Measurements from ENCODE around the gene THAP10. TPM values are rescaled to one million over a fixed set of nuclear protein-coding genes. Genes with fewer than 3 reads are reported as not detected.

Gene THAP10
- total RNA-seq, 3 donors from 2014 or later (not counting 1 experiment from before 2014, with no cell fraction given) = not detected

DNA sequence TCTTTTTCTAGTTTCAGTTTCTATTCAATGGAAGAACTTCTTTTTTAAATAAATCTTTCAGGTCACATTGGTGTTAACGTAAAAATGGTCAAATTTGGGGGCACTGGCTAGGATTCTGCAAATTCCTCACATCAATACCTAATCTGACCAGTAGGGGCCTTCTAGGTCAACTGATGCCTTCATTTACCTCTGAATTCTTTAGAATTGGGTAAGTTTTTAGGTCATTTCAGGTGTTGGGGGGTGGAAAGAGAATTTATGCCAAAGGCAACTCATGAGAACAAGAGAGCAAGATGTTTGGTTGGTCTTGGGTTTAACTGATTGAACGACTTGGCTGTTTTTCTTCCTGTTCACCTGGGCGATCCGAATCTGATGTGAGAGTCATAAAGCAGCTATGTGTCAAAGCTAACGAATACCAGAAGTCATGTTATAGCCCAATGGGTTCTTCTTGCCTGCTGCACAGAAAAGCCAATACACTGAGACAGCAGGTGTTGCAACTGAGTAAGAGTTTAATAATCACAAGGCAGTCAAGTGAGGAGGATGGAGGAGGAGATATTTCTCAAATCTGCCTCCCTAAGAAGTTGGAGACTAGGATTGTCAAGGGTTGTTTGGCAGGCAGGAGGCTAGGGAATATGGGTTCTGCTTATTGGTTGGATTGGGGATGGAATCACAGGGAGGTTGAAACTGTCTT lies 15.7 kb upstream of the THAP10 start:
- H3K4me1 ChIP-seq (ENCODE audit: control insufficient read depth, insufficient read depth, low read length) = no peaks in the 10 kb centered on the region
- intact Hi-C loops (cut with micrococcal nuclease) = no loop called here
- 95% methylated on average over 5 of the region's 5 CpGs for WGBS (ENCODE audit: insufficient coverage)
- no peak for TF ChIP-seq CTCF (IDR thresholded peaks at IDR 0.05)
- H3K36me3 ChIP-seq (ENCODE audit: control insufficient read depth, insufficient read depth, low read length) = no peaks in the 10 kb centered on the region
- DNase-seq = no peak
- H3K27ac ChIP-seq (ENCODE audit: low read length) = no peak overlapping the region
- ATAC-seq = no peak
- Mint-ChIP-seq H3K36me3 (peaks cover 14% of the 10 kb centered on the region), H3K9me3 (peaks cover 2 to 5% of the 10 kb centered on the region in 2 donors), H3K27ac (no peak overlapping the region), H3K4me3 (no peak overlapping the region), H3K4me1 (no peaks in the 10 kb centered on the region), H3K27me3 (ENCODE audit: low read depth in 2 of 2) (peaks cover 8 to 21% of the 10 kb centered on the region in 2 donors)
- H3K27me3 ChIP-seq (ENCODE audit: control insufficient read depth, insufficient read depth, low read length) = no peaks in the 10 kb centered on the region
- no peak overlapping the region for H3K4me3 ChIP-seq (ENCODE audit: low read length)
- H3K9me3 ChIP-seq (ENCODE audit: control insufficient read depth, insufficient read depth, low read length) = peaks cover 12% of the 10 kb centered on the region

- ATAC-seq = no peak
- Mint-ChIP-seq H3K27ac (no peak overlapping the region), H3K27me3 (ENCODE audit: low read depth in 2 of 2) (peaks cover 8 to 21% of the 10 kb centered on the region in 2 donors), H3K4me1 (no peaks in the 10 kb centered on the region), H3K4me3 (no peak overlapping the region), H3K36me3 (peaks cover 14% of the 10 kb centered on the region), H3K9me3 (peaks cover 2 to 5% of the 10 kb centered on the region in 2 donors)
- no peak for TF ChIP-seq CTCF (IDR thresholded peaks at IDR 0.05)
- H3K27me3 ChIP-seq (ENCODE audit: control insufficient read depth, insufficient read depth, low read length) = no peaks in the 10 kb centered on the region
- no peak overlapping the region for H3K4me3 ChIP-seq (ENCODE audit: low read length)
- DNase-seq = no peak
- peaks cover 12% of the 10 kb centered on the region for H3K9me3 ChIP-seq (ENCODE audit: control insufficient read depth, insufficient read depth, low read length)
- intact Hi-C loops (cut with micrococcal nuclease) = no loop called here
- H3K4me1 ChIP-seq (ENCODE audit: control insufficient read depth, insufficient read depth, low read length) = no peaks in the 10 kb centered on the region
- H3K27ac ChIP-seq (ENCODE audit: low read length) = no peak overlapping the region
- no peaks in the 10 kb centered on the region for H3K36me3 ChIP-seq (ENCODE audit: control insufficient read depth, insufficient read depth, low read length)
Observed at GRCh38 chr15:70906842-70907241, 14.6 kb upstream of the THAP10 start.

- no peaks in the 10 kb centered on the region for H3K4me1 ChIP-seq (ENCODE audit: control insufficient read depth, insufficient read depth, low read length)
- ATAC-seq (no peak), DNase-seq (no peak)
- peaks cover 9 to 13% of the 10 kb centered on the region in 2 donors for H3K27me3 Mint-ChIP-seq (ENCODE audit: low read depth in 2 of 2)
- no peak overlapping the region for H3K4me3 ChIP-seq (ENCODE audit: low read length)
- H3K9me3 Mint-ChIP-seq = no peaks in the 10 kb centered on the region
- H3K9me3 ChIP-seq (ENCODE audit: control insufficient read depth, insufficient read depth, low read length) = no peaks in the 10 kb centered on the region
- no peaks in the 10 kb centered on the region for H3K27me3 ChIP-seq (ENCODE audit: control insufficient read depth, insufficient read depth, low read length)
- 100% methylated on average over 1 of the region's 1 CpG for WGBS (ENCODE audit: insufficient coverage)
- peaks cover 7% of the 10 kb centered on the region for H3K36me3 Mint-ChIP-seq
- no peaks in the 10 kb centered on the region for H3K36me3 ChIP-seq (ENCODE audit: control insufficient read depth, insufficient read depth, low read length)
- H3K4me1 Mint-ChIP-seq = no peaks in the 10 kb centered on the region
- TF ChIP-seq CTCF (IDR thresholded peaks at IDR 0.05) = no peak
- H3K27ac ChIP-seq (ENCODE audit: low read length) = no peak overlapping the region
- no peak overlapping the region for H3K4me3 Mint-ChIP-seq
- intact Hi-C loops (cut with micrococcal nuclease) = no loop called here
- no peak overlapping the region for H3K27ac Mint-ChIP-seq
Observed at GRCh38 chr15:70902107-70902506, 9.9 kb upstream of the THAP10 start.
